Inflammatory macrophage (primary cell): ENCODE results near the gene ARL9.
A peak's percentile ranks its signal among the peaks of the same experiment; 100 is the strongest.

ENCODE experiments used
- DNase-seq, 2 donors: peaks; one replicate each; pipeline ENCODE4 v3.0.0-alpha.2; 2020 to 2022

ARL9 gene

GRCh38 chr4:56531823-56532222 is 26.2 kb downstream of the ARL9 start:
- DNase-seq: no peak

- no peak for DNase-seq
Measured at GRCh38 chr4:56532239-56532638, 26.6 kb downstream of the ARL9 start.

GRCh38 chr4:56535915-56536314 is 30.3 kb downstream of the ARL9 start:
- DNase-seq: no peak

- no peak for DNase-seq
Measured at GRCh38 chr4:56537147-56537546, 31.6 kb downstream of the ARL9 start.

GRCh38 chr4:56540826-56541225 is 35.2 kb downstream of the ARL9 start:
- DNase-seq: peak; percentile 20 to 39

- DNase-seq: peak; percentile 70 to 73
Measured at GRCh38 chr4:56544573-56545131, 39.1 kb downstream of the ARL9 start.

- DNase-seq: no peak
Measured at GRCh38 chr4:56550642-56551041, 45.1 kb downstream of the ARL9 start.

GRCh38 chr4:56551516-56551915 is 45.9 kb downstream of the ARL9 start:
- DNase-seq: no peak

- no peak for DNase-seq
Measured at GRCh38 chr4:56552273-56552672, 46.7 kb downstream of the ARL9 start.

GRCh38 chr4:56570041-56570440 is 64.5 kb downstream of the ARL9 start:
- no peak for DNase-seq
